Inflammatory macrophage treated with lipopolysaccharide for 4 hours (primary cell): Measurements from ENCODE around the gene NUDT15.
A peak's percentile ranks its signal among the peaks of the same experiment; 100 is the strongest.
"Not testable (repeated sequence)": the region's sequence is repeated elsewhere in the genome, so short reads cannot be mapped to it uniquely, and the experiment has no call there.

Experiments
- DNase-seq: peaks from one replicate; pipeline ENCODE4 v3.0.0-alpha.2; 2020

NUDT15 gene

GRCh38 chr13:48043789-48044503 is 6.4 kb downstream of the NUDT15 start:
- no peak for DNase-seq

GRCh38 chr13:48050550-48050949 is 13.0 kb downstream of the NUDT15 start:
- DNase-seq = no peak

- DNase-seq = no peak
These were observed 17.1 kb downstream of the NUDT15 start for GRCh38 chr13:48054601-48055000.

GRCh38 chr13:48055712-48056111 is 18.2 kb downstream of the NUDT15 start:
- no peak for DNase-seq

- DNase-seq = not testable (repeated sequence)
These were observed 21.0 kb downstream of the NUDT15 start for GRCh38 chr13:48058536-48058935.

GRCh38 chr13:48059951-48060350 is 22.4 kb downstream of the NUDT15 start:
- not testable (repeated sequence) for DNase-seq

- no peak for DNase-seq
These were observed 28.9 kb downstream of the NUDT15 start for GRCh38 chr13:48066310-48066989.

- no peak for DNase-seq
These were observed 30.5 kb downstream of the NUDT15 start for GRCh38 chr13:48068036-48068435.

- DNase-seq = no peak
These were observed 31.4 kb downstream of the NUDT15 start for GRCh38 chr13:48068952-48069351.

- DNase-seq = no peak
These were observed 32.0 kb downstream of the NUDT15 start for GRCh38 chr13:48069573-48069972.

GRCh38 chr13:48070942-48071341 is 33.4 kb downstream of the NUDT15 start:
- no peak for DNase-seq

- DNase-seq = no peak
These were observed 34.8 kb downstream of the NUDT15 start for GRCh38 chr13:48072304-48072703.

- no peak for DNase-seq
These were observed 35.3 kb downstream of the NUDT15 start for GRCh38 chr13:48072787-48073186.

- no peak for DNase-seq
These were observed 36.5 kb downstream of the NUDT15 start for GRCh38 chr13:48074006-48074405.

- no peak for DNase-seq
These were observed 40.7 kb downstream of the NUDT15 start for GRCh38 chr13:48078251-48078656.

GRCh38 chr13:48081739-48082138 is 44.2 kb downstream of the NUDT15 start:
- DNase-seq = no peak

GRCh38 chr13:48086272-48086671 is 48.7 kb downstream of the NUDT15 start:
- no peak for DNase-seq

- no peak for DNase-seq
These were observed 56.1 kb downstream of the NUDT15 start for GRCh38 chr13:48093588-48093987.

- no peak for DNase-seq
These were observed 56.9 kb downstream of the NUDT15 start for GRCh38 chr13:48094404-48094780.

- peak; percentile 96 for DNase-seq
These were observed 57.4 kb downstream of the NUDT15 start, which contains the start of gene MED4 for GRCh38 chr13:48094781-48095502. Gene MED4 (minus strand): TSS chr13:48095104. CDS start chr13:48095078, 26 bp downstream.

GRCh38 chr13:48096670-48097069 is 59.1 kb downstream of the NUDT15 start:
- DNase-seq = no peak
